ENCODE results near the gene MSLN.

MSLN gene

DNA sequence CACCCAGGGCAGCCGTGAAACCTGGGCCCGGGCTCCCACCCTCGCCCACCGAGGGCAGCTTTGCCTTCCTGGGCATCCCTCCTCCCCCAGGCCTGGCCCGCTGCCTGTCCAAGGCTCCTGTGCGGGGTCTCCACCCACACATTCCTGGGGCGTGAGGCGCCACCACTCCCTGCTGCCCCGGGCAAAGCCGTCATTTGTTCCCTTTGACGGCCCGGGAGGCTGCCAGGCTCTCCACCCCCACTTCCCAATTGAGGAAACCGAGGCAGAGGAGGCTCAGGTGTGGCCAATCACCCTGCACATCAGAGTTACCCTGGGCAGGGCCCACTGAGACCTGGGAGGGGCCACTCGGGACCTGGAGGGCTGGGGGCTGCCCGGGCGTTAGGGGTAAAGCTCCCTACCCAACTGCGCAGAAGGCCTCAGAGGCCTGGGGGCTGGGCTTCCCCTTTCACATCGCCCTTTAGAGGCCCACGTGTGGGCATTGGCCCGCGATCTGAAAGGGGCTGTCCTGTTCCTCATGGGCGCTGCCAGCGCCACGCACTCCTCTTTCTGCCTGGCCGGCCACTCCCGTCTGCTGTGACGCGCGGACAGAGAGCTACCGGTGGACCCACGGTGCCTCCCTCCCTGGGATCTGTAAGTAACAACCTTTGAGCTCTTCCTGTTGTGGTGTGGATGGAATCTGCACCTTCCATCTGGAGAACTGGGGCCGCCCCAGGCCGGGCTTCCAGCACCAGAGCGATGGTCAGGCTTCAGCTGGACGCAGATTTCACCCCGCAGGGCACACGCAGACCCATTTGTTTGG, at the start of gene MSLN:
Gene MSLN (plus strand): TSS at position 190 of the 799 bp plus-strand sequence. CDS start 1,947 bp downstream, outside the sequence.
- DNase-seq = no peak

DNA sequence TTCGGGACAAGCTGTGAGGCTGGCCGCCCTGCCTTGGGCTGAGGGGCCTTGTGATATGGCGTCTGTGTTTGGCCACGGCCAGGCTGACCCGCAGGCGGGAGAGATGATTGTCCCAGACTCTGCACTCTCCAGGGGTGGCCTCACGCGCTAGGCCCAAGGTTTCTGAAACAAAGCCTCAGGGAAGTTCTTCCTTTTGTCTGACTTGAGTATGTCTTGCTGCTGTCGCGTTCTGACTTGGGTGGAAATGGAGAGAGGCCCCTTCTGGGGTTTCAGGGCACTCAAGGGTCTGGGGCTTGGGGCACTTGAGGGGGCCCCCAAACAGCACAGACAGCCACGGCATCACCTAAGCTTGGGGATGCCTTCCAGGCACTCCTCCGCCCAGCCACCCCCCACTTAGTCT, 49.5 kb upstream of the MSLN start:
- no peak for DNase-seq

DNA sequence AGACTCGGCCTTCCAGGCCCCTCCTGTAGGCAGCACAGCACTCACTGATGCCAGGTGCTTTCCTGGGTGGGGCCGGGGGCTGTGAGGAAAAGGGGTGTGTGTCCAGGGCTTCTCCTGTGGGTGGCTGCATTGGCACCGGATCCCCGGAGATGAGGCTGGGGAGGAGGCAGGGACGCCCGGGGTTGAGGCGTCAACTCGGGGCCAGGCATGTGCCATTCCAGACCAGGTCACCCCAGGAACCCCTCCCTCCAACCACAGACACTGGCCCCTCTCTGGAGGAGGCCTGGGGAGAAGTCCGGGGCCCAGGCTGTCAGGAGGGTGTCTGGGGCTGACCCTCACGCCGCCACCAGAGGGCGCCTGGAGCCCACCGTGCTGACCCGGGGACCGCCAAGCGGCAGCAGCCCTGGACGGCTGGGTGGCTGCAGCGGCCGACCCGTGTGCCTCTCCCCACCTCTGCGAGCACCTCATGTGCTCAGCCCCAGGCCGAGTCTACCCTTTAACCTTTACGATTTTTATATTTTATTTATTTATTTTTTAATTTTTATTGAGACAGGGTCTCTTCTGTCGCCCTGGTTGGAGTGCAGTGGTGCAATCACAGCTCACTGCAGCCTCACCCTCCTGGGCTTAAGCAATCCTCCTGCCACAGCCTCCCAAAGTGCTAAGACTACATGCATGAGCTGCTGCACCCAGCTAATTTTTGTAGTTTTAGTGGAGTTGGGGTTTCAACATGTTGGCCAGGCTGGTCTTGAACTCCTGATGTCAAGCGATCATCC, 48.8 kb upstream of the MSLN start:
- peak; percentile 76 to 81 for DNase-seq

DNA sequence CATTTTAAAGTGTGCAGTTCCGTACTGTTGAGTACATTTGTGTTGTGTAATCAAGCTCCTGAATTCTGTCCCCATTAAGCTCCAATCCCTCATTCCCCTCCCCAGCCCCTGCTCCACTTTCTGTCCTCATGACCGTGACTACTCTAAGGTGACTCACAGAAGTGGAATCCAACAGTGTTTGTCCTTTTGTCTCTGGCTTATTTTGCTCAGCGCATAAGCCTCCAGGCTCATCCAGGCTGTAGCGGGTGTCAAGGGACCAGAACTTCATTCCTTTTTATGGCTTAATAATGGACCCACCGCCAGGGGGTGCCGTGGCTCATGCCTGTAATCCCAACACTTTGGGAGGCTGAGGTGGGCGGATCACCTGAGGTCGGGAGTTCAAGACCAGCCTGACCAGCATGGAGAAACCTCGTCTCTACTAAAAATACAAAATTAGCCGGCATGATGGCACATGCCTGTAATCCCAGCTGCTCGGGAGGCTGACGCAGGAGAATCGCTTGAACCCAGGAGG, 47.7 kb upstream of the MSLN start:
- DNase-seq = peak; percentile 30 to 61

DNA sequence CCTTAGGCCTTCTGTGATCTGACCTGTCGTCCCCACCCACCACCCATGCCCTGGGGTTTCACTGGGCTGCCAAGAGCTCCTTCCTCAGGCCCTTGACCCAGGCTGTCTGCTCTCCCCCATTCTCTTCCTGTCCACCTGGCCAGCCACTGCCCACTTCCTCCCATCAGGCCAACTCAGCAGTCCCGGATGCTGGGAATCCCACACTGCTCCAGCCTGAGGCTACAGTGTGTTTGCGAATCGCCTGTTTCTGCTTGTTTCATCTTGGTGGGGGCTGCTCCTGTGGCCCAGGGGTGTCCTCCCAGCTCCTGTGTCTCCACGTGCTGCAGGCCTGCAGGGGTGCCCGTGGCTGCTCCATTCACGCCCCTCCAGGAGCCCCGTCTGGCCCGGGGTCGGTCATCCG, 46.5 kb upstream of the MSLN start:
- DNase-seq = no peak

DNA sequence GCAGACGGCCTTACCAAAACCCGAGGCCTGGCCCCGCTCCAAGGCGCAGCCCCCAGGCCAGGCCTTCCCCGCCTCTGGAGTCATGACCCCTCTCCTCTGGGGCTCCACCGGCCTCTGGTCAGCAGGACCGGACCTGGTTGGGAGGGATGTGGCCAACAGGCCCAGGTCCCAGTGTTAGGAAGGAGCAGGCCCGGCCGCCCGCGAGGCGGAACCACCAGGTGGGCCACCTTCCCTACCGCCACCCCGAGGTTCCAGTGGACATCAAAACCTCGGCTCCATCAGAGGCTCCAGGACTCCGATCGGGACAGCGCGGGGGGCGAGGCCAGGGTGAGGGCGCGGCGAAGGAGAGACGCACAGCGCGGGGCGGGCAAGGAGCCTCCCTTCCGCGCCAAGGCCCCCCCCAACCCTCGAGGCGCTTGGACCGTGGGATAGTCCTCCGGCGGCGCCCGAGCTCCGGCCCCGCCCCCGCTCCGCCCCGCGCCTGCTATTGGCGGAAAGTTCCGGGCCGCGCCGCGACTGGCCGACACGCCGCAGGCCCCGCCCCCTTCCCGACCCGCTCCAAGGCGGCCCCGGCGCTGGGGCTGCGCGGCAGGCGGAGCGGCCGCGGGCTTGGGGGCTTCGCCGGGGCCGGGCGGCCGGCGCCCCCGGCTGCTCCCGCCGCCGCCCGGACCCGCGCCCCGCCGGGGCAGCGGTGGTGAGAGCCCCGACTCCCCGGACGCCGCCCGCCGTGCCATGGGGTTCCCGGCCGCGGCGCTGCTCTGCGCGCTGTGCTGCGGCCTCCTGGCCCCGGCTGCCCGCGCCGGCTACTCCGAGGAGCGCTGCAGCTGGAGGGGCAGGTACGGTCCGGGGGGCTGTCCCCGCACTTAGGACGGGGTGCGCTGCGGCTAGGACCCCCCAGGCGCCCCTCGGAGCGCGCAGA, 45.7 kb upstream of the MSLN start, which contains the start of gene METRN:
Gene METRN (plus strand): TSS at position 561 of the 919 bp plus-strand sequence. CDS start 172 bp downstream, at position 733.
- DNase-seq = peak; percentile 85 to 91

DNA sequence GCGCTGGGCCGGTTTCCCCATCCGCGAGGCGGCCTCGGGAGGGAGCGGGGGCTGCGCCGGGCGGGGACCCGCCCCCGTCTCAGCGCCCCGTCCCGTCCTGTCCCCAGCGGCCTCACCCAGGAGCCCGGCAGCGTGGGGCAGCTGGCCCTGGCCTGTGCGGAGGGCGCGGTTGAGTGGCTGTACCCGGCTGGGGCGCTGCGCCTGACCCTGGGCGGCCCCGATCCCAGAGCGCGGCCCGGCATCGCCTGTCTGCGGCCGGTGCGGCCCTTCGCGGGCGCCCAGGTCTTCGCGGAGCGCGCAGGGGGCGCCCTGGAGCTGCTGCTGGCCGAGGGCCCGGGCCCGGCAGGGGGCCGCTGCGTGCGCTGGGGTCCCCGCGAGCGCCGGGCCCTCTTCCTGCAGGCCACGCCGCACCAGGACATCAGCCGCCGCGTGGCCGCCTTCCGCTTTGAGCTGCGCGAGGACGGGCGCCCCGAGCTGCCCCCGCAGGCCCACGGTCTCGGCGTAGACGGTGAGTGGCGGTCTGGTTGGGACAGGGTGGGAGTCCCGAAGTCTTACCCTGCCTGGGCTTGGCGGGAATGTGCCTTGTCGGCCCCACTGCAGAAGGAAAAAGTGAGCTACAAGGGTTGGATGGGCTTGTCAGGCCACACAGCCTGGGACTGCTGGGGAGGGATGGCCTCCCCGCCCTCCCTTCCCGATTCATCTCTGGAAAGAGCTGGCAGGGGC, 44.9 kb upstream of the MSLN start:
- no peak for DNase-seq

DNA sequence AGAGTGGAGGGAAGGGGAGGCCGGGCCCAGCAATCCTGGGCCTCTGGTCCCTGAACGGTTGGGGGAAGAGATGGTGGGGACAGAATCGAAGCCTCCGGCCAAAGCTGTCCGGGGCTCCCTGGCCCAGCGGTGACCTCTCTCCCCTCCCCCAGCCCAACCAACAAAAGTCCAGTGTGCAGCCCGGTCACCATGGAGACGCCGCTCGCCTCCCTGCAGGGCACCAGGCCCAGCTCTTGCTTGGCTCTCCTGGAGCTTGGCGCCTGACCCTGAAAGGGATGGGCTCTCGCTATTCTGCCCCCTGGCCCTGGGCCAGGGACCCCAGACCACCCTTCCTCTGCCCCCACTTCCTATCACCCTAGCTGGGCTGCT, 44.4 kb upstream of the MSLN start:
- DNase-seq = no peak

DNA sequence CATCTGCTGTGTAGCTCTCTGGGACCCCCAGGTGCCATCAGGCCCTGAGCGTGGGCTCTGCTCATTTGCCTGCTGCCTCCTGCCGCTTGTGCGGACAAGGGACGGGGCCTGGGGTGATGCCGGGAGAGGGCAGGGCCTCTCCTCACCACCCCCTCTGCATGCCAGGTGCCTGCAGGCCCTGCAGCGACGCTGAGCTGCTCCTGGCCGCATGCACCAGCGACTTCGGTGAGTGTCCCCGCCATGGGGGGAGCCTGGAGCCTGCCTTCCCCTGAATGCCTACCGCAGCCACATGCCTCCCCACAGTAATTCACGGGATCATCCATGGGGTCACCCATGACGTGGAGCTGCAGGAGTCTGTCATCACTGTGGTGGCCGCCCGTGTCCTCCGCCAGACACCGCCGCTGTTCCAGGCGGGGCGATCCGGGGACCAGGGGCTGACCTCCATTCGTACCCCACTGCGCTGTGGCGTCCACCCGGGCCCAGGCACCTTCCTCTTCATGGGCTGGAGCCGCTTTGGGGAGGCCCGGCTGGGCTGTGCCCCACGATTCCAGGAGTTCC, 43.7 kb upstream of the MSLN start:
- DNase-seq = no peak

DNA sequence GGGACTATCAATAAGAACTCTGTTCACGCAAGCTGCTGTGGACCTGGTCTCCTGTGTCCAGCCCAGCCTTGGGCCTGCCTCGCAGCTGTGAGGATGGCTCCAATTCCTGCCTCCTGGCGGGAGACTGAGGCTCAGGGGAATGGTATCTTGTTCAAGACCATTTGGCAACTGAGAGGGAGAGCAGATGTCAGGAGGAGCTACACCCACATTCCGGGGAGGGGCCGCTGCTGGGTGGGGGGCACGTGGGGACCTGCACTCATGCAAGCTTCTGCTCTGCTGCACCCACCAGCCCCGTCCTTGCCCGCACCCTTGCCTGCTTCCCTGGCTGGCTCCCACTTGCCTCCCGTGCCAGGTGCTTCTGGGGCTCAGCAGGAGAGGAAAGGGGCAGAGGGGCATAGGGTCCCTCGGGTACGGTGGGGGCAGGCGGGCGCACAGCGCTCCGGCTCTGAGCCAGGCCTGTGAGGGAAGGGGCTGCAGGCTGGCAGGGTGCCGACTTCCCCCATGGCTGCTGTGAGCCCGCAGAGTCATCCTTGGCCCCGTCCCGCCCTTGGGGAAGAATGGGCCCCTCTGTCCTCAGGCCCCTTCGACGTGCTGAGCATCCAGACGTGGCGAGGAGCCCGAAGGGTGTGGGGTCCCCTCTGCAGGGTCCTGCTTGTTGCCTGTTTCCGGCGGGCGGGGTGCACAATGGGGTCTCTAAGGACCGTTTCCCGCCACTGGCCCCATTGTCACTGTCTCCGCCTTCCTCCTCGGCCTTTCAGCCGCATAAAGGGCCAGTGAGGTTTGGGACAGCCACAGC, 42.9 kb upstream of the MSLN start:
- DNase-seq = no peak

DNA sequence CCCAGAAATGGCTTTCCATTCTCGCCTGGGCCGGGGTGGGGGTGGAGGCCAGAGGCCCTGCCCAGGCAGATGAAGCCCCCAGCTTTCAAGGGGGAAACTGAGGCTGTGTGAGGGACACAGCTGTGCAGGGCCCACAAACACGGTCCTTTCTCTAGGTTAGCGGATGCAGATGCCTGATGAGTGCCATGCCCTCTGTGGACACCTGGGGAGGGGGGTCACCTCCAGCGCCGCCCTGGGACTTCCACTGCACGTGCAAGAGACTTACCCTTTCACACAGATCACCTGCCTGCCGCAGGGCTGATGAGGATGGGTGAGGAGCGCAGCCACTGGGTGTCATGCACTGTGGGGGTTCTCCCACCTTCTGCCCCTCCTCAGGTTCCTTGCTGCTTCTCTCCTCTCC, 42.1 kb upstream of the MSLN start:
- DNase-seq = no peak

DNA sequence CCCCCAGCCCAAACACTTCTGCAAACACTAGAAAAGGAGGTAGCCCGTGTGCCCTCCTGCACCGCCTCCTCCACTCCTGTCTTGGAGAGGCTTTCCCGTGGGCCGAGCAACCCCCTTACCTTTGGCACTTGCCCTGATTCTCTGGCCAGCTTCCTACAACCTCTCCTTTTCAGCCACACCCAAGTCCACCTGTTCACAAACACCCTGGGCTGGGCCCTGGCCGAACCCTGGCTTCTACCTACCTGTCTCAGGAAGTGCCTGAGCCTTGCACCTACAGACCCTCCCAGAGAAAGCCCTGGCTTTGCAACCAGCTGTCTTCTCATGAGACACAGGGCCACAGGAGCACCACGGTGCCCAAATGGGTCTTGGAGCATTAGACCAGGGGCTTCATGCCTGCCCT, 41.6 kb upstream of the MSLN start:
- DNase-seq = no peak

DNA sequence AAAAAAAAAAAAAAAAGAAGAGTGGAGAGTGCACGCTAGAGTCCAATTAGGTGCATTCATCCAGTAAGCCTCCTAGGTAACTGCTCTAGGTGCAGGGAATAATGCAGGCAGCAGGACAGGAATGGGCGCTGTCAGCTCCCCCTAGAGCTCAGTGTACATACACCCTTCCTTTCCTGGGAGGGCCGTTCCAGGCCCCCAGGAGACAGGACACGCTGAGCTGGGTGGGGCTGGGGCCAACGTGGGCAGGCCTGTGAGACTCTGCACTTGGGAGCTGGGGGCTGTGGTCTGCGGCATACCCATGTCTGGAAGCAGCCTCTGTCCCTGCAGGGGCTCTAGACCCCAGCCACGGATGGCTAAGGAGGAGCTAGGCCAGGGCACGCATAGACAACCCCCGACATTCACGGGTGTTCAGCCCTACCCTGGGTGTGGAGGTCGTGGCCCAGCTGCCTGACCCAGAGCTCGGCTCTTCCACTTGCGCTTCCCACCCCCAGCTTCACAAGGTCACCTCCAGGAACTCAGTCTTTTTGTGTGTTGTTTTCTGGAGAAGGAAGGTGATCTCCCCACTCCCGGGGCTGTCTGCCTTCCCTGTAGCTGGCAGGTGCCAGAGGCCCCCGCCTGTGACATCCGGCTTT, 40.6 kb upstream of the MSLN start:
- DNase-seq = no peak

DNA sequence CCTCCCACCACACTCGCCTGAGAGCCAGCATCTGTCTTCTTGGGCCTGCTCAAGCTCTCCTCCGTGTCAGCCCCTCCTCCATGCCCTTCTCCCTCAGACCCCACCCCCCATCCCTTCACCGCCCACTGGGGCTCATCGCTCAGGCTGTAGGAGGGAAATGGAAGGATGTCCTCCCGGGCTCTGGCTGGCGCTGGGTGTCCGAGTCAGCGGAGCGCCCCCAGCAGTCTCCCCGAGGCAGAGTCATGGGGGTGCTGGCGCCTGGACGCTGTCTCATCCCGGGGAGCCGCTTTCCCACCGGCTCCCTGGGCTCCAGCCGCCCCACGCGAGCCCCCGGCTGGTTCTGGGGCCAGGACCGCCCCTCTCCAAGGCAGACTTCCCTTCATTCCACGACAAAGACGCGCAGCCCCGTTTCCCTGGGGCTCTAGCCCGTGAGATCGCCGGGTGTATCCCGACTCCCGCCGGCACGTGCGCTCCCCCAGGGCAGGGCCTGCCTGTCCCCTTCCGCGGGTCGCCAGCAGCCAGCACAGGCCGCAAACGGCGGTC, 40.0 kb upstream of the MSLN start:
- peak in 1 of 2 donors; percentile 46 for DNase-seq

DNA sequence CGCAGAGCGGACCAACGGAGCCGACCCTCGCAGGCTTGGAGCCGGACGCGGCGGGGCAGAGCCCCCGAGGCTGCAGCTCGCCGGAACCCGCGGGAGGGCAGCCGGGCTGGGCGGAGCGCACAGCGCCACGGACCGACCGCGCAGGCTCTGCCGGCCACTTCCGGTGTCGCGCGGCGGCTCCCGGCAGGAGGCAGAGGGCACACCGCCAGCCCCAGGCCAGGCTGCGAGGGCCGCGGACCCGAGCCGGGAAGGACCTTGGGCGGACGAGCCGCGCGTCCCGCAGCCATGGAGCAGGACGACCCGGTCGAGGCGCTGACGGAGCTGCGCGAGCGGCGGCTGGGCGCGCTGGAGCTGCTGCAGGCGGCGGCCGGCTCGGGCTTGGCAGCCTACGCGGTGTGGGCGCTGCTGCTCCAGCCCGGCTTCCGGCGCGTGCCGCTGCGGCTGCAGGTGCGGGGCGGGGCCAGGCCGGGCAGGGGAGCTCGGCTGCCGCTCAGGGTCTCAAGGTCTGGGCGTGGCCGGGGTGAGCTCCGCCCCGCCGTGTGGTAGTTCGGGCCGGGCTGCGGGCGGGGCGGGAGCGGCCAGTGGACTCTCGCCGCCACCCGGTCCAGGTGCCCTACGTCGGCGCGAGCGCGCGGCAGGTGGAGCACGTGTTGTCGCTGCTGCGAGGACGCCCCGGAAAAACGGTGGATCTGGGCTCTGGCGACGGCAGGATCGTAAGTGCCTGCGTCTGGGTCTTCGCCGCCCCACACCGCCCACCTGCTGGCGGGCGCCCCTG, 39.4 kb upstream of the MSLN start, which contains the start of gene ANTKMT:
Gene ANTKMT (plus strand): TSS at position 157 of the 775 bp plus-strand sequence. CDS start 129 bp downstream, at position 286.
- peak; percentile 79 to 84 for DNase-seq

DNA sequence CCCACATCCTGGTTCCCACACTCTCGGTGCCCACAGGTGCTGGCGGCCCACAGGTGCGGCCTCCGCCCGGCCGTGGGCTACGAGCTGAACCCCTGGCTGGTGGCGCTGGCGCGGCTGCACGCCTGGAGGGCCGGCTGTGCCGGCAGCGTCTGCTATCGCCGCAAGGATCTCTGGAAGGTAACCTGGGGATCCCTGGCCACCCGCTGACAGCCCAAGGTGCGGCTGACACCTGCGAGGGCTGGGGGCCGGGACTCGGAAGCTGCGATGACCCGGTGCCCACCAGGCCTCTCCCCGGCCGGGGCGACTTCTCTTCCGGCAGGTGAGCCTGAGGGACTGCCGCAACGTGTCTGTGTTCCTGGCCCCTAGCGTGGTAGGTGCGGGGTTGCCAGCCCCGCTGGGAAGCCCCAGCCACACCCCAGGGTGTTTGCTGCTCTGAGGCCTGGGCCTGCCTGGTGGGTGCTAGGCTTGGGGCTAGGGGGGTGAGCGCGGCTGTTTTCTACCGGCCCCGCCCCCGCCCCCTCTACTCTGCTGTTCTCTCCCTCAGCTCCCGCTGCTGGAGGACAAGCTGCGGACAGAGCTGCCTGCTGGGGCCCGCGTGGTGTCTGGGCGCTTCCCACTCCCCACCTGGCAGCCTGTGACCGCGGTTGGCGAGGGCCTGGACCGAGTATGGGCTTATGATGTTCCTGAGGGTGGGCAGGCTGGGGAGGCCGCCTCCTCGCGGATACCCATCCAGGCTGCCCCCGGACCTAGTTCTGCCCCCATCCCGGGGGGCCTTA, 38.6 kb upstream of the MSLN start:
- peak in 1 of 2 donors; percentile 45 for DNase-seq

DNA sequence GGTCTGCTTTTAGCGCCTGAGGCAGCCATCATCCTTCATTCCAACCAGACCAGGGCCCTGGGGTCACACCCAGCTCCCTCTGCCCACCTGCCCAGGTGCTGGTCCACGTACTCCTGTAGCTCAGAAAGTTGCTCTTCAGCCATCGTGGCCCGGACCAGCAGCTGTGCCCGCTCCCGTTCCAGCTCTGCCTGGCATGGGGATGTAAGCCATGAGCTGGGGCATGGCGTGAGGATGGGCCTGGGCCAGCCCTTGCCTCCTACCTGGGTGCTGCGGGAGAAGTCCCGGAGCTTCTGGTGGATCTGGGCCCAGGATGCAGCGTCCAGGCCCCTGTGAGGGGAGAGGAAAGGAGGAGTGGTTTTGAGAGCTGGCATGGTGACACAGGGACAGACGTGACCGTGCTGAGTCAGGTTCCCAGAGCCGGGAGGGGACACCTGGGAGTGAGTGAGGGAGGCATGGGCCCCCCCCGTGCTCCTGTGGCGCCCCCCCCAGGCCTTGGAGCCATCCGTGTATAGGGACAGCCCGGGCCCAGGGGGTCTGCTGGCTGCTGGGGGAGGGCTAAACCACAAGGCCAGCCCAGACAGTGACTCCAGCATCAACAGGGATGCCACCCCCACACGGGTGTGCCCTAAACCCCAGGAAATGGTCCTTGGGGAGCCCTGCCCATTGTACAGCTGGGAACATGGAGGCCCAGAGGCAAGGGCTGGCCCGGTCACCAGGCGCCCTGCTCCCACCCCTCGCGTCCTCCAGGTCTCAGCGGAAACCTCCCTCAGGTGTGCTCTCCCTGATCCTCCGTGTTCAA, 37.5 kb upstream of the MSLN start:
- no peak for DNase-seq

Data from CD4-positive, alpha-beta T cell treated with Interferon alpha-2 for 1 hour (primary cell).